Mesenchymal stem cell (in vitro differentiated cells and primary cell): ENCODE results near the gene MSLN.

ENCODE experiments used
- DNase-seq: peaks from one replicate; pipeline ENCODE4 v3.0.0-alpha.2; 2013
- H2AFZ ChIP-seq: one replicate; pipeline ENCODE4 v1.6.1; 2013; ENCODE audit warnings: low read depth, mild to moderate bottlenecking, control low read depth, inconsistent platforms, low read length, moderate library complexity
- H2AK5ac ChIP-seq: 2 replicates; pipeline ENCODE4 v1.6.1; 2013; ENCODE audit warnings: low read length, moderate library complexity, mild to moderate bottlenecking, inconsistent platforms; ENCODE audit not compliant: severe bottlenecking
- H2BK120ac ChIP-seq: one replicate; pipeline ENCODE4 v1.6.1; 2013; ENCODE audit warnings: low read depth, mild to moderate bottlenecking, inconsistent platforms, low read length, moderate library complexity
- H2BK12ac ChIP-seq, 2 experiments: one replicate each; pipeline ENCODE4 v1.6.1; 2013; ENCODE audit warnings: inconsistent platforms in 2 of 2, low read length in 2 of 2, mild to moderate bottlenecking in 2 of 2, moderate library complexity in 2 of 2, control low read depth in 1 of 2
- H2BK15ac ChIP-seq: one replicate; pipeline ENCODE4 v1.6.1; 2013; ENCODE audit warnings: mild to moderate bottlenecking, low read depth, inconsistent platforms; ENCODE audit not compliant: poor library complexity, severe bottlenecking
- H2BK5ac ChIP-seq: 2 replicates; pipeline ENCODE4 v1.6.1; 2013; ENCODE audit warnings: low read depth, mild to moderate bottlenecking, low read length, control low read depth, inconsistent platforms; ENCODE audit not compliant: poor library complexity, severe bottlenecking
- H3K14ac ChIP-seq, 2 experiments: one replicate each; pipeline ENCODE4 v1.6.1; 2013; ENCODE audit warnings: inconsistent platforms in 2 of 2, low read length in 2 of 2, control low read depth in 1 of 2, mild to moderate bottlenecking in 1 of 2, moderate library complexity in 1 of 2
- H3K18ac ChIP-seq, 2 experiments: one replicate each; pipeline ENCODE4 v1.6.1; 2013; ENCODE audit warnings: inconsistent platforms in 2 of 2, low read length in 2 of 2, control low read depth in 1 of 2, low read depth in 1 of 2, mild to moderate bottlenecking in 1 of 2
- H3K23ac ChIP-seq, 2 experiments: one replicate each; pipeline ENCODE4 v1.6.1; 2013; ENCODE audit warnings: inconsistent platforms in 2 of 2, low read length in 2 of 2, mild to moderate bottlenecking in 2 of 2, moderate library complexity in 2 of 2, control low read depth in 1 of 2
- H3K27ac ChIP-seq: 2 replicates; pipeline ENCODE4 v1.5.1; 2013; ENCODE audit warnings: mild to moderate bottlenecking, moderate library complexity, low read length, control low read depth, inconsistent platforms; ENCODE audit not compliant: poor library complexity, severe bottlenecking
- H3K27me3 ChIP-seq, 2 experiments: 2 replicates each; pipeline versions ENCODE4 v1.6.1 to v1.7.0; 2013; ENCODE audit warnings: low read length in 2 of 2, mild to moderate bottlenecking in 2 of 2, moderate library complexity in 2 of 2, control low read depth in 1 of 2, inconsistent platforms in 1 of 2; ENCODE audit not compliant: control insufficient read depth in 1 of 2, insufficient read depth in 1 of 2
- H3K36me3 ChIP-seq, 2 experiments: 2 replicates each; pipeline versions ENCODE4 v1.6.1 to v1.7.0; 2013; ENCODE audit warnings: low read length in 2 of 2, control low read depth in 1 of 2, inconsistent platforms in 1 of 2, low read depth in 1 of 2, mild to moderate bottlenecking in 1 of 2; ENCODE audit not compliant: insufficient read depth in 2 of 2, control insufficient read depth in 1 of 2
- H3K4ac ChIP-seq, 2 experiments: one replicate each; pipeline ENCODE4 v1.6.1; 2013; ENCODE audit warnings: inconsistent platforms in 2 of 2, low read length in 2 of 2, mild to moderate bottlenecking in 2 of 2, moderate library complexity in 2 of 2, control low read depth in 1 of 2, low read depth in 1 of 2
- H3K4me1 ChIP-seq: 2 replicates; pipeline ENCODE4 v1.6.1; 2013; ENCODE audit warnings: low read depth, low read length, control low read depth; ENCODE audit not compliant: control insufficient read depth, insufficient read depth
- H3K4me2 ChIP-seq: 2 replicates; pipeline ENCODE4 v1.6.1; 2013; ENCODE audit warnings: low read length, mild to moderate bottlenecking, inconsistent platforms; ENCODE audit not compliant: poor library complexity, severe bottlenecking
- H3K4me3 ChIP-seq, 2 experiments: 2 replicates each; pipeline versions ENCODE4 v1.5.1 to v1.7.0; 2013; ENCODE audit warnings: low read length in 2 of 2, mild to moderate bottlenecking in 2 of 2, control low read depth in 1 of 2, low read depth in 1 of 2; ENCODE audit not compliant: insufficient read depth in 1 of 2
- H3K79me1 ChIP-seq: replicated peaks from 2 replicates; pipeline ENCODE4 v1.6.1; 2013; ENCODE audit warnings: mild to moderate bottlenecking, control low read depth, low read length, inconsistent platforms; ENCODE audit not compliant: poor library complexity, severe bottlenecking
- H3K9ac ChIP-seq: 2 replicates; pipeline ENCODE4 v1.7.0; 2013; ENCODE audit warnings: mild to moderate bottlenecking, low read length, moderate library complexity
- H3K9me3 ChIP-seq: 2 replicates; pipeline ENCODE4 v1.7.0; 2013; ENCODE audit warnings: mild to moderate bottlenecking, low read length; ENCODE audit not compliant: control insufficient read depth
- H4K8ac ChIP-seq: one replicate; pipeline ENCODE4 v1.6.1; 2013; ENCODE audit warnings: inconsistent platforms, mild to moderate bottlenecking, low read length, moderate library complexity
- H4K91ac ChIP-seq: one replicate; pipeline ENCODE4 v1.6.1; 2013; ENCODE audit warnings: mild to moderate bottlenecking, low read length, inconsistent platforms
- WGBS: methylation state at CpG from one replicate; pipeline ENCODE4 v1.1.7; 2013; ENCODE audit warnings: mixed read lengths; 5-methylcytosine and 5-hydroxymethylcytosine counted together

The MSLN gene

GRCh38 chr16:765488-765865 lies 4.9 kb downstream of the MSLN start:
- H3K36me3 ChIP-seq, result no peaks in the 10 kb centered on the region
- no peak overlapping the region for H2BK120ac ChIP-seq
- H4K8ac ChIP-seq, result no peak overlapping the region
- no peak for DNase-seq
- H2BK12ac ChIP-seq, result no peak overlapping the region
- H3K14ac ChIP-seq, result no peak overlapping the region
- H3K9me3 ChIP-seq, result no peaks in the 10 kb centered on the region
- 95% methylated on average over 29 of the region's 29 CpGs for WGBS
- H3K18ac ChIP-seq, result no peak overlapping the region
- no peak overlapping the region for H3K4me3 ChIP-seq
- no peak overlapping the region for H3K23ac ChIP-seq
- no peaks in the 10 kb centered on the region for H3K79me1 ChIP-seq
- no peak overlapping the region for H3K4ac ChIP-seq
- no peak overlapping the region for H3K27ac ChIP-seq
- H2BK15ac ChIP-seq, result no peak overlapping the region
- no peak overlapping the region for H2BK5ac ChIP-seq
- H2AK5ac ChIP-seq, result no peak overlapping the region
- no peak overlapping the region for H2AFZ ChIP-seq
- no peak overlapping the region for H4K91ac ChIP-seq
- peaks cover 14% of the 10 kb centered on the region for H3K4me1 ChIP-seq
- H3K9ac ChIP-seq, result no peak overlapping the region
- H3K4me2 ChIP-seq, result no peak overlapping the region
- H3K27me3 ChIP-seq, result peaks cover 0 to 42% of the 10 kb centered on the region in 2 experiments

- no peaks in the 10 kb centered on the region for H3K79me1 ChIP-seq
- no peak overlapping the region for H2BK12ac ChIP-seq
- 89% methylated on average over 29 of the region's 29 CpGs for WGBS
- no peak overlapping the region for H3K4me2 ChIP-seq
- H4K8ac ChIP-seq, result no peak overlapping the region
- no peak overlapping the region for H3K4me3 ChIP-seq
- no peak overlapping the region for H2BK5ac ChIP-seq
- no peak overlapping the region for H3K4ac ChIP-seq
- H3K9ac ChIP-seq, result no peak overlapping the region
- no peak overlapping the region for H3K14ac ChIP-seq
- H3K9me3 ChIP-seq, result no peaks in the 10 kb centered on the region
- no peak overlapping the region for H2AFZ ChIP-seq
- H2BK120ac ChIP-seq, result no peak overlapping the region
- no peak overlapping the region for H4K91ac ChIP-seq
- no peak overlapping the region for H2AK5ac ChIP-seq
- no peak overlapping the region for H3K18ac ChIP-seq
- peaks cover 0 to 39% of the 10 kb centered on the region in 2 experiments for H3K27me3 ChIP-seq
- no peak overlapping the region for H3K23ac ChIP-seq
- no peak for DNase-seq
- no peak overlapping the region for H2BK15ac ChIP-seq
- no peak overlapping the region for H3K27ac ChIP-seq
- no peaks in the 10 kb centered on the region for H3K36me3 ChIP-seq
- peaks cover 8% of the 10 kb centered on the region for H3K4me1 ChIP-seq
Observed at GRCh38 chr16:766008-766819, 5.7 kb downstream of the MSLN start.

GRCh38 chr16:766820-767640 lies 6.5 kb downstream of the MSLN start:
- Histone ChIP-seq H2BK12ac (no peak overlapping the region), H3K23ac (no peak overlapping the region), H2AFZ (no peak overlapping the region), H2BK120ac (no peak overlapping the region), H3K4me3 (no peak overlapping the region), H3K14ac (no peak overlapping the region), H3K79me1 (no peaks in the 10 kb centered on the region), H3K36me3 (no peaks in the 10 kb centered on the region), H2BK5ac (no peak overlapping the region), H4K8ac (no peak overlapping the region), H3K27ac (no peak overlapping the region), H3K27me3 (peaks cover 0 to 37% of the 10 kb centered on the region in 2 experiments), H4K91ac (no peak overlapping the region), H2BK15ac (no peak overlapping the region), H3K9me3 (no peaks in the 10 kb centered on the region), H3K4me1 (peaks cover 8% of the 10 kb centered on the region), H2AK5ac (no peak overlapping the region), H3K18ac (no peak overlapping the region), H3K4ac (no peak overlapping the region), H3K4me2 (no peak overlapping the region), H3K9ac (no peak overlapping the region)
- no peak for DNase-seq
- WGBS, result 89% methylated on average over 30 of the region's 48 CpGs

- H3K4ac ChIP-seq, result no peak overlapping the region
Observed at GRCh38 chr16:767743-768235, 7.3 kb downstream of the MSLN start.

More at GRCh38 chr16:767743-768235, 7.3 kb downstream of the MSLN start:
- Histone ChIP-seq H4K8ac (no peak overlapping the region), H3K18ac (no peak overlapping the region), H2BK5ac (no peak overlapping the region), H3K9ac (no peak overlapping the region), H3K23ac (no peak overlapping the region), H3K36me3 (no peaks in the 10 kb centered on the region), H3K4me1 (peaks cover 8% of the 10 kb centered on the region), H3K27ac (no peak overlapping the region), H3K9me3 (no peaks in the 10 kb centered on the region), H3K4me2 (no peak overlapping the region), H3K14ac (no peak overlapping the region), H2BK12ac (no peak overlapping the region), H2AK5ac (no peak overlapping the region), H2BK15ac (no peak overlapping the region), H2AFZ (no peak overlapping the region), H3K4me3 (no peak overlapping the region), H4K91ac (no peak overlapping the region), H3K79me1 (no peaks in the 10 kb centered on the region), H3K27me3 (peaks cover 0 to 29% of the 10 kb centered on the region in 2 experiments), H2BK120ac (no peak overlapping the region)
- no peak for DNase-seq
- WGBS, result 80% methylated on average over 5 of the region's 38 CpGs
